Neural crest cell (in vitro differentiated cells): Measurements from ENCODE around the gene ESYT1. TPM values are rescaled to one million over a fixed set of nuclear protein-coding genes. Genes with fewer than 3 reads are reported as not detected.

ENCODE experiments used
- DNase-seq: peaks from one replicate; pipeline ENCODE4 v3.0.0; 2021; ENCODE audit warnings: low read depth, mixed read lengths, low spot score
- H3K27ac Mint-ChIP-seq: one replicate; pipeline ENCODE4 v1.8.0; 2021; ENCODE audit warnings: mild to moderate bottlenecking, mixed read lengths; ENCODE audit not compliant: unreplicated experiment
- H3K27me3 Mint-ChIP-seq: 2 replicates; pipeline ENCODE4 v1.8.0; 2021; ENCODE audit warnings: low read depth, mild to moderate bottlenecking, mixed read lengths
- H3K36me3 Mint-ChIP-seq: 2 replicates; pipeline ENCODE4 v1.8.0; 2021; ENCODE audit warnings: low read depth, mild to moderate bottlenecking, mixed read lengths
- H3K4me1 Mint-ChIP-seq: 2 replicates; pipeline ENCODE4 v1.8.0; 2021; ENCODE audit warnings: mixed read lengths
- H3K4me3 Mint-ChIP-seq: one replicate; pipeline ENCODE4 v1.8.0; 2021; ENCODE audit warnings: mild to moderate bottlenecking, mixed read lengths
- H3K9me3 Mint-ChIP-seq: 2 replicates; pipeline ENCODE4 v1.8.0; 2021; ENCODE audit warnings: mixed read lengths
- CTCF ChIP-seq: fragments of 200-600 bp; sonication (generic); conservative IDR thresholded peaks from 2 replicates; pipeline ENCODE4 v1.5.0; 2021; ENCODE audit warnings: antibody characterized with exemption, mild to moderate bottlenecking
- total RNA-seq: library from RNA; stranded (reverse); gene quantifications from 2 replicates; pipeline ENCODE4 v1.2.1, GENCODE V29; 2021

The ESYT1 gene
- total RNA-seq, 1 donor from 2014 or later, result 121 TPM

GRCh38 chr12:56159482-56160192 is 31.6 kb downstream of the ESYT1 start:
- peak overlapping the region; percentile 99 for H3K27ac Mint-ChIP-seq
- H3K36me3 Mint-ChIP-seq, result peaks cover 37% of the 10 kb centered on the region
- H3K27me3 Mint-ChIP-seq, result peaks cover 18% of the 10 kb centered on the region
- no peak for DNase-seq
- TF ChIP-seq CTCF, result no peak
- H3K4me3 Mint-ChIP-seq, result peak overlapping the region; percentile 95
- no peaks in the 10 kb centered on the region for H3K9me3 Mint-ChIP-seq
- H3K4me1 Mint-ChIP-seq, result peaks cover 66% of the 10 kb centered on the region

DNA sequence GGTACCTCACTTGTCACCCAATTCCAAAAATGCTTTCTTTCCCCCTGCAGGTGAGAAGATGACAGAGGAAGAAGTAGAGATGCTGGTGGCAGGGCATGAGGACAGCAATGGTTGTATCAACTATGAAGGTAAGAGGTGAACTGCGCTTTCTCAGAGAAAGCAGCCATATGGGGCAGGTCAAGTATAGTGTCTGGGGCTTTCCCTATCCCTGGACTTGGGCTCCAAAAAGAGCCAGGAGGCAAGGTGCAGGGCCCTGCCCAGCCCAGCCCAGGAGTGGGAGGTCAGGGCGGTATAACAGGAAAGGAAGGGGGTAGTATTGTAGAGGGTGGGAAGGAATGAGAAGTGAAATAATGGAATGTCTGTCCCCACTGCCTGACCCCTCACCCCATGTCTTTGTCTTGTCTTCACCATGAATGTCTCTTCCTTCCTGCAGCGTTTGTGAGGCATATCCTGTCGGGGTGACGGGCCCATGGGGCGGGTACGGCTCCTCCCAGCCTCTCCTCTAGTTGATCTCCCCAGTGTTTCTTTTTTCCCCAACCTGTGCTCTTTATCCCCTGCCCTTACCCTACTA is 32.2 kb downstream of the ESYT1 start:
- Mint-ChIP-seq H3K4me3 (peak overlapping the region; percentile 95), H3K27ac (peak overlapping the region; percentile 51), H3K36me3 (peaks cover 34% of the 10 kb centered on the region), H3K27me3 (peaks cover 18% of the 10 kb centered on the region), H3K4me1 (peaks cover 60% of the 10 kb centered on the region), H3K9me3 (no peaks in the 10 kb centered on the region)
- DNase-seq, result no peak
- TF ChIP-seq CTCF, result no peak

- H3K9me3 Mint-ChIP-seq, result no peaks in the 10 kb centered on the region
- peaks cover 18% of the 10 kb centered on the region for H3K27me3 Mint-ChIP-seq
- H3K36me3 Mint-ChIP-seq, result peaks cover 34% of the 10 kb centered on the region
- peak overlapping the region; percentile 60 for H3K27ac Mint-ChIP-seq
- peak overlapping the region; percentile 95 for H3K4me3 Mint-ChIP-seq
- DNase-seq, result no peak
- peaks cover 55% of the 10 kb centered on the region for H3K4me1 Mint-ChIP-seq
- no peak for TF ChIP-seq CTCF
Observed at GRCh38 chr12:56160894-56161689, 33.0 kb downstream of the ESYT1 start.

DNA sequence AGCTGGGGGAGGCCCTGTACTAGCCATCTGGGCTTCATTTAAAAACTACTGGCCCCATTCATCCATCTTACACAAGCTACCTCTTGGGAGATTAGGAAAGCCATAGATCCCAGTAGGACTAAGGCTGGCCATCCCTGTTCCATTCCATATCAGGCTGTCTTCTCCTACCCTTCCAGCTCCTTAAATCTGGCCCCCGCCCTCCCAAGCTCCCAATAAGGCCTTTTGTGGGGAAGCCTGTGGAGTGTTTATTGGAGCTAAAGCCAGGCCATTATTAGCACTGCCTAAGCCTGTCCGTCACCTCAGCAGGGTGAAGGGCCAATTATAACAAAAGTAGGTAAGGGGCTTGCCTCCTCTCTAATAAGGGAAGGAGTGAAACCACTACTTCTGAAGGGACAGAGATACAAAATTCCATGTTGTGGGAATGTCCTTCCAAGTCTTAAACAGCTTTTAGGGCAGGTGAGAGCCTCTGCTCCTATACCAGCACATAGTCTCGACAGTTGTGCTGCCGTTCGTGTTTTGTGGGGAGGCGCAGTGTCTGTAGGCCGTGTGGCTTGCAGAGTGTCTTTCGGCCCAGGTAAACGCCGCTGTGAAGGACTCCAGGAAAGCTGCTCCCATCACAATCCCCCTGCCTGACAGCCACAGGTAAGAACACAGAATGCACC is 33.8 kb downstream of the ESYT1 start:
- DNase-seq, result no peak
- Mint-ChIP-seq H3K27ac (no peak overlapping the region), H3K36me3 (peaks cover 34% of the 10 kb centered on the region), H3K9me3 (no peaks in the 10 kb centered on the region), H3K4me1 (peaks cover 55% of the 10 kb centered on the region), H3K4me3 (peak overlapping the region; percentile 95), H3K27me3 (peaks cover 18% of the 10 kb centered on the region)
- no peak for TF ChIP-seq CTCF
